Activated CD8-positive, alpha-beta memory T cell treated with anti-CD3 and anti-CD28 coated beads, Interleukin-2, amount 50 U/mL, for 1 hour (primary cell): ENCODE results near the gene PLPP4.

Experiments
- DNase-seq: peaks from one replicate; pipeline ENCODE4 v3.0.0-alpha.2; 2020; ENCODE audit errors: extremely low read depth

Gene PLPP4

GRCh38 chr10:120456143-120456625 lies 843 bp upstream of the PLPP4 start:
- no peak for DNase-seq

- DNase-seq, result no peak
These were observed 575 bp downstream of the PLPP4 start for GRCh38 chr10:120457431-120458172.

GRCh38 chr10:120458432-120458831 lies 1.4 kb downstream of the PLPP4 start:
- no peak for DNase-seq

GRCh38 chr10:120459185-120459584 lies 2.2 kb downstream of the PLPP4 start:
- no peak for DNase-seq

GRCh38 chr10:120460186-120460585 lies 3.2 kb downstream of the PLPP4 start:
- no peak for DNase-seq

- no peak for DNase-seq
These were observed 3.7 kb downstream of the PLPP4 start for GRCh38 chr10:120460776-120461175.

- no peak for DNase-seq
These were observed 5.1 kb downstream of the PLPP4 start for GRCh38 chr10:120462018-120462682.

- DNase-seq, result no peak
These were observed 8.1 kb downstream of the PLPP4 start for GRCh38 chr10:120465138-120465537.

- no peak for DNase-seq
These were observed 9.0 kb downstream of the PLPP4 start for GRCh38 chr10:120466006-120466405.

- no peak for DNase-seq
These were observed 16.6 kb downstream of the PLPP4 start for GRCh38 chr10:120473593-120473992.

GRCh38 chr10:120474956-120475355 lies 17.9 kb downstream of the PLPP4 start:
- DNase-seq, result no peak

GRCh38 chr10:120475844-120476791 lies 19.1 kb downstream of the PLPP4 start:
- DNase-seq, result no peak

GRCh38 chr10:120477021-120477742 lies 20.2 kb downstream of the PLPP4 start:
- DNase-seq, result no peak

- no peak for DNase-seq
These were observed 20.7 kb downstream of the PLPP4 start for GRCh38 chr10:120477743-120478141.

- no peak for DNase-seq
These were observed 21.4 kb downstream of the PLPP4 start for GRCh38 chr10:120478386-120478785.

- DNase-seq, result no peak
These were observed 22.5 kb downstream of the PLPP4 start for GRCh38 chr10:120479506-120479905.

GRCh38 chr10:120480065-120480600 lies 23.1 kb downstream of the PLPP4 start:
- DNase-seq, result no peak

GRCh38 chr10:120480848-120481247 lies 23.8 kb downstream of the PLPP4 start:
- no peak for DNase-seq

GRCh38 chr10:120483006-120483405 lies 26.0 kb downstream of the PLPP4 start:
- no peak for DNase-seq

- DNase-seq, result no peak
These were observed 26.7 kb downstream of the PLPP4 start for GRCh38 chr10:120483651-120484301.

GRCh38 chr10:120485946-120486345 lies 28.9 kb downstream of the PLPP4 start:
- DNase-seq, result no peak
